HG03432 (cell line): ENCODE results near the gene AMMECR1L.

Experiments
- ATAC-seq: cut with Tn5 transposase; IDR thresholded peaks from one replicate; pipeline ENCODE4 v1.9.1; 2021; ENCODE audit warnings: mild to moderate bottlenecking, moderate library complexity; ENCODE audit not compliant: unreplicated experiment

The AMMECR1L gene

DNA sequence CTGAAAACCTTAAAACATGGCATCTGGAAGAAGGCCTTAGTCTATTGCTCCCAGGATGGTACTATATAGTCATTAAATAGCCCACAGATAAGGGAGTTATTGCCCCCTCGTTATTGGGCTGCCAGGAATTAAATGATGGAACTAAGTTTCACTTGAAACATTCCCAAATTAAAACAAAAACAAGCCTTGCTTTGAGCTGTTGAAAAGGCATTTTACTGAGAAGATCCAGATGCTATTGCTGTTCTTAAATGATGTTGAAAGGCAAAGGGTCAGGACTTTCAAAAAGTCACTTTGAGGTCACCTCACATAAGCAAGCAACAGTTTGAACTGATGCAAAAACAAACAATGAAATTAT is 2.0 kb upstream of the AMMECR1L start:
- ATAC-seq = no peak

DNA sequence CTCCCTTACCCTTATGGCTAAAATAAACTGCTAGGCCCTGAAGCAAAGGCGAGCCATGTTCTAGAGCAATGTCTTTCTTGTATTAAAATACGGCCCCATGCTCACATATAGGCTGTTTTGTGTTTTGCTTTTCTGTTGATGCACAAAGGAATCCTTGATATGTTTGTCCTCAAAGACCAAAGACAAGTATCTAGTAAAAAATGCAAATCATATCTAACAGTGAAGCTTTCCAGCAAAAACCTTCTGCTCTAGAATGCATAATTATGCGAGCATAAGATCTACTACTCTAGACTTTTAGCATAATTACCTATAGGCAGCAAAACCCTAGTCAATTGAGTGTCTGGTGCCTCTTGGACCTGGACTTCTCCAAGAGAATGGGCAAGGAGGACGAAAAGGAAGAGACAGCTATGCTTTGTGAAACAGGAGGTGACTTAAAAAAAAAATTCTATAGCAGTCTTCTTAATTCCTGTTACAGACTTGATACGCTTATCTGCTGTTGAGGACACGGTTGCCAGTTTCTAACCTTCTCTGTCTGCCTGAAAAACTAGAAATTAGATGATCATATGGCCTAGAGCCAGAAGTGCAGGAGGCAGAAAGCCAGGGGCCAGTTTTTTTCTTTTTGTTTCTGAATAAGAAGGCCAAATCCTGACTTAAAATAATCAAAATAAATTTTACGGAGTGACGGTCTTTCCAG is 1.5 kb upstream of the AMMECR1L start:
- ATAC-seq = no peak

DNA sequence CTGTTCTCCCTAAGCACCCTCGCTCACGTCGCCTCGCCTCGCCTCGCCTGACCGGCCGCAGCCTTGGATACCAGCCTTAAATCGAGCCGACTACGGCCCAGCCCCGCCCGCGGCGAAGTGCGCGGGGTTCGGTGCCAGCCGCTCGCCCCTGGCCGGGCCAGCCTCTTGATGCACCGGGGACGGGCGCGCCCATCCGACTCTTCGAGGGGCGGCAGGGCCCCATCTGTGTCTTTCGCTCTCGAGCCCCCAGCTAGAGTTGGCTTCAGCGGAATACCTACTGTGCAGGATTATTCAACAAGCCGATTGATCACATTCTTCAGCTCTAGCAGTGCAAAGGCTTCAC is 808 bp upstream of the AMMECR1L start:
- peak; percentile 34 for ATAC-seq

DNA sequence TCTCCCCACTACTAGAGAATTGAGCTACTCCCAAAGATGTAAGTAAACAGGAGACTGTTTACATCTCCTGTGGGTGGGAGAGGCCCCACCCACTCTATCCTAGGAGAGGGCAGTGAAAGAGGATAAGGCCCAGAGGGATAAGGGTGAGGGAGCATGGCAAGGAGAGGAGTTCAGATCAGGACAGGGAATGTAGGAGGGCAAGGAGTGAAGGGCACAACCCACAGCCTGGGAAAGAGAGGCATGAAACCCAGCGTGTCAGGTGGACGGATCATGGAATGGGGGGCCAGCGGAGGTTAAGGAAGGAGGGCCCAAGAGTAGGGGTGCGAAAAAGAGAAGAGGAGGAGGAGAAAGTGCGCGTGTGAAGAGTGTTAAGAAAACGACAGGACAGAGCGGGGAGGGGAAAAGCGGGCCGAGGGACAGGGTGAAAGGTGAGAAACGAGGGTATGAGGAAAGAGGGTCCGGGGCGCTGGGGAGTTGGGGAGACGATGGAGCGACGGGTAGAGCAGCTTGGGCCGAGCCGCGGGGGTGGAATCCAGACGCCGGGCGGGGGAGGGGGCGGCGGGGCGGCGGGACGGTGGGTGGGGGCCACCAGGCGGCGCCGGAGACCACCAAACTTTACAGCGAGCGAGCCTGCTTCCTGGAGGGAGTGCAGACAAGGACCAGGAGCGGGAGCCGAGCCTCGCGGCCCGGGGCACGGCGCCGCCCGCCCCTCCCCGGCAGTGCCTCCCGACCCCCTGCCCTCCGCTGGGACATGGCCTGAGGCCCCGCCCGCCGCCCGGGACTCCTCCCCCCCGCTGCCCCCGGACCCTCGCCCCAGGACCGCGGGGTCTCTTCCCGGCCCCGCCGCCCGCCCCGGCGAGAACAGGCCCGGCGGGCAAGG is 655 bp downstream of the AMMECR1L start:
- peak; percentile 27 for ATAC-seq

DNA sequence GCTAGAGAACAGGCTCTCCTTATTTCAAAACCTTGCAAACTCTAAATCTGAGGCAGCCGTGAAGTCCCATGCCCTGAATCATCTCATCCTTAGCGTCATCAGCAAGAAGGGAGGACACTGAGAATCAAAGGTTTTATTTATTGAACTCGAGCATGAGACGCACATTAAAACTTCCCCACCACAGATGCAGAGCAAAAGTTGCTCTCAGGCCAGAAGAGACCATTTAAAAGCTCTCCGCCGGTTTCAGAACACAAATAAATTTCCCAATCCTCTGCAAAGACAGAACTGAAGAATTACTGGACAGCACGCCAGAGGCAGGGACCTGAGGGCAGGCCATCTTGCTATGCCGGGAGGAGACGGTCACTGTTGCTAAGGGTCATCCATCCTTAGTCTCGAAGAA is 1.3 kb downstream of the AMMECR1L start:
- ATAC-seq = no peak

DNA sequence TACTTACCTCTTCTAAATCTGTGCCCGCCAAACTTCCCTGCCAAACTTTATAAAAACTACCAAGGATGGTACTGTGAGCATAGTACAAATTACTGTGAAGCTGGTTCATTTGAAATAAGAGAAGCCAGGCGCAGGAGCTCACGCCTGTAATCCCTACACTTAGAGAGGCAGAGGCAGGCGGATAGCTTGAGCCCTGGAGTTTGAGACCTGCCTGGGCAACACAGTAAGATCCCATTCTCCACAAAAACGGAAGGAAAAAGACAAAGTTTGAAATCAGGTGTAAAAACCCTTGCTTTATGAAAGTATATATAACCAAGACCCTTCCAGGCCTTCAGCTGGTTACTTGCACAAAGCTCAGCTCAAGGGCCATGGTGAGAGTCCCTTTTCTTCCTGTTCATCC is 5.9 kb downstream of the AMMECR1L start:
- no peak for ATAC-seq

DNA sequence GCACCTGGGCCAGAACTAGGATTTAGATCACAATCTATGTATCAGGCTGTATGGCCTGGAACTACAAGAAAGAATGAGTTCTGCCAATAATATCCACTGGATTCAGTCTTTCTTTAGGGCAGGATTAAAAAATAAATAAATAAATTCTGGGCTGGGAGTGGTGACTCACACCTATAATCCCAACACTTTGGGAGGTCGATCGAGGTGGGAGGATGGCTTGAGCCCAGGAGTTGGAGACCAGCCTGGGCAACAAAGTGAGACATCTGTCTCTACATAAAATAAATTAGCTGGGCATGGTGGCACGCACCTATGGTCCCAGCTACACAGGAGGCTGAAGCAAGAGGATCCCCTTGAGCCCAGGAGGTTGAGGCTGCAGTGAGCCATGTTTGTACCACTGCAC is 8.1 kb downstream of the AMMECR1L start:
- ATAC-seq = no peak

DNA sequence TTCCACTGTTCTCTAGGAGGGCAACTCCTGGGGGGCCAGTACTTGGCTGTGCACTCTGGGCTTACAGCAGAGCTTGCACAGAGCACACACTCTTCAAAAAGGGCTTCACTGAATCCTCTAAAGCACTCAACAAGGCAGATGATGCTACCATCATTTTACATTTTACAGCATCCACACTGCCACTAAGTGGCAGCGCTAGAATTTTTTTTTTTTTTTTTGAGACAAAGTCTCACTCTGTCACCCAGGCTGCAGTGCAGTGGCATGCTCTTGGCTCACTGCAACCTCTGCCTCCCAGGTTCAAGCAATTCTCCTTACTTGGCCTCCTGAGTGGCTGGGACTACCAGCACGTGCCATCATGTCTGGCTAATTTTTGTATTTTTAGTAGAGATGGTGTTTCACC is 8.6 kb downstream of the AMMECR1L start:
- no peak for ATAC-seq

DNA sequence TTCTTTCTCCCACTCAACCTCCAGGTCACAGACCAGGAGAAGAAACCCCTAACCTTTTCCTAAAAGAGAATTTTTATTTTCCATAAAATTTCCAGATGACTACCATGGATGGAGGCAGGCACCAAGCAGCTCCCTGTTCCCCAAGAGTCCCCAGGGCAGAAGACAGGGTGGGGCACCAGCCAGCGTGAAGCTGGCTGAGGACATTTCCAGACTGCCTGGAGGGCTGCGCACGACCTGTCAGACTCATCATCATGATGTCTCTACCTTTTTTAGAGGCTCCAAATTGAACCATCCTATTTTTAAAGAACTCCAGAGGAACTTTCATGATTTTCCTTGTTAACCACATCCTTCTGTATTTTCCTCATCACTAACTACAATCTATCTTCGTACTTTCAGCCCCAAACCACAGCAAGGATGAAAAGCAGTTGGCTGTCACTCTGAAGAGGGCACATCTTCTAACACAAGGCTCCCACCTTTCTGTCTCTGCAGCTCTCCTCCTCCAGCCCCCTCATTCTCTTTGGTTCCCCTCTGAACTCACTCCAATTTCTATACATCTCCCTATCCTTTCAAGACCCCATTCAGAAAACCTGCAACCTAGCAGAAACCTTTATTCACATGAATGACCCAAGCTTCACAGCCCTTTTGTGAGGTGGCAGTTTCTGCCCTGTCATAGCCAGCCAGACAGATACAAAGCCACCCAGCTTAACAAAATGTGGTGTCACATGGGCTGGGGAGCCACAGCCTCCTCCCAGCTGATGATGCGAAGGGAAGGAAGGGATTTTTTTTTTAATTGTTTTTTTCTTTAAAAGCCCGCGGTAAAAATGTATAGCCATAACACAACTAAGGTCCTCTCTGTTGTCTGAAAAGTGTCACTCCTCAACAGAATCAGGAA is 11.1 kb downstream of the AMMECR1L start:
- ATAC-seq = peak; percentile 71

DNA sequence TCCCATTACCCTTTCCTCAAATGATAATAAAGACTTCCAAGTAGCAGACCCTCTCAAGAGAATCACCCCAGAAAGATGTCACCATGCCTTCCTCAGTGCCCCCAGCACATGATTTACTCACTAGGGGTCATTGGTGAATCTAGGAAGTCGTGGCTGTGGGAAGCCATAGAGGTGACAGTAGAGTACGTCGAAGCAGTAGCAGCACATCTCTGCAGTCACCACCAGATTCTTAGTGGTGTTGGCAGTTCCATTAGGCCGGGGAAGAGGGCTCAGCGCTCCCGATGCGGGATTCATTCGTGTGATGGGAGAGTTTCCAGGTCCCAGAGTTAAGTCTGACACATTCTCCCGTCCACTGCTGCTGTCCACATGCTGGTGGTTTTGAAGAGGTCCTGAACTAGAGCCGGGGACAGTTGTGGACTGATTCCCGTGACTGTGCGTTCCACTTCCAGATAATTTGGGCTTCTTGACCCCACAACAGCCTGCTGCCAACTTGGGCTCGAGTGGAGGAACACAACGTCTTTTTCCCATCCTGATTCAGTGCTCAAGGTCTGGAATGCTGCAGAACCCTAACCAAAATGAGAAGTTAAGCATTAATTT is 12.0 kb downstream of the AMMECR1L start:
- no peak for ATAC-seq

DNA sequence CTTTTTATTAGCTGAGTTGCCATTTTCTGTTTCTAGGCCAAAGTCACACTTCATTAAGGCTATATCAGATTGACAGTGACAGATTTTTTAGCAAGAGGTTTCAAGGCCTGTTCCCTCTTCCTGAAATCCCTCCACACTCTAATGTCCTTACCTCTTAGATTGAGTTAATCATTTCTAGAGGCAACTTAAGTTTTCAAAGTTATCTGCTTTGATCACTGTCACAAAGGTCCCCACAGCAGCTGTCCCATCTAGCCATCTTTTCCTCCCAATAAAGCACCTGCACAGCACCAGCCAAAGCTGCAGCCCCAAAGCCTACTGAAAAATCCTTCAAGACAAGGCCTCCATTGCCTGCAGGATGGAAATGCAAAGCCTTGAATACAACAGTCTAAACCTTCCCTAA is 13.4 kb downstream of the AMMECR1L start:
- no peak for ATAC-seq

DNA sequence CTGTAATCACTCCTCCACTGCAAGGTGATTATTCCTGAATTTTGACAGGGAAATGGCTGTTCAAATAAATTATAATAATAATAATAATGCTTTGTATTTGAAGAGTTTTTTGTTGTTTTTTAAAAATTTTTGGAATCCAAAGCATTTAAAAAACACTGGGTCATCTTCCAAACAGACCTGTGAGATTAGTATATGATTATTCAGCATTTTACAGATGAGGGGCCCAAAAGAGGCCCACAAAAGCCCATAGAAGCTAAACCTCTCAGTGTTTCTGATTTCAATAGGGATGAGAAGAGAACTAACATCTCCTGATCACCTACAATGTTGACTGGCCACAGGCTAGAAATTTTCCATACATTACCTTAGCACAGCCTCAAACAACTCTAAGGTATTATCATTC is 19.8 kb downstream of the AMMECR1L start:
- no peak for ATAC-seq

DNA sequence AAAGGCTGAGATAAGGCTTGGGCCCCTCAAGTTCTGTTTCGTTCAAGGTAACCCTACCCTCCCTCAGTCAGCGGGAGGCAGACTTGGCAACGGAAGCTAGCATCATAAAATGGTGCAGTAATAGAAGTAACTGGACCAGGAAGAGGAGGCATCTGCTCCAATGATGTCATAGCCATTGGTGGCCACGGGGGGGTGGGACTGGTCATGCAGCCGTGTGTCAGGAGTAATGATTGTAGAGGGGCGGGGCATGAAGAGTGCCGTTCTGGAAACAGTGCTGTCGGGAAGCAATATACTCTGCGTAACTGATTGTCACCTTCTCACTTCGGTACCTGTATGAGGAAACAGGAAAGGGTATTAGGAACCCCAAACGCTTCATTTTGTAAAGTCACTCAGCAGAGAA is 20.9 kb downstream of the AMMECR1L start:
- no peak for ATAC-seq

DNA sequence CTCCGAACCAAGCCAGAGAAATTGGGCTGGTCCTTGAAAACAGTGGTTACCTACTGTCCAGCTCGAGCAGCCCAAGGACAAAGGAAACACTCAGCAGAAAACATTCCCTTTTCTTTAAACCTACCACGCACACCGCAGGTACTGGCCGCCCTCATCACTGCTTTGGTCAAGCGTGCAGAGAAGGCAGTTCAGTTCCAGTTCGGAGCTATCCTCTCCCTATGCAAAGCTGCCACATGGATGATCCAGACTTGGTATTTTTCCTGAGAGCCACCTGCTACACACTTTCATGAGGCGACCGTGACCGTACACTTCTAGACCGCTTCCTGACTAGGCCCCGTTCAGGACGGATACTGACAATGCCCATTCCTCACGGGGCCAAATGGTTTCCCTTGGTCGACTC is 23.5 kb downstream of the AMMECR1L start:
- no peak for ATAC-seq

DNA sequence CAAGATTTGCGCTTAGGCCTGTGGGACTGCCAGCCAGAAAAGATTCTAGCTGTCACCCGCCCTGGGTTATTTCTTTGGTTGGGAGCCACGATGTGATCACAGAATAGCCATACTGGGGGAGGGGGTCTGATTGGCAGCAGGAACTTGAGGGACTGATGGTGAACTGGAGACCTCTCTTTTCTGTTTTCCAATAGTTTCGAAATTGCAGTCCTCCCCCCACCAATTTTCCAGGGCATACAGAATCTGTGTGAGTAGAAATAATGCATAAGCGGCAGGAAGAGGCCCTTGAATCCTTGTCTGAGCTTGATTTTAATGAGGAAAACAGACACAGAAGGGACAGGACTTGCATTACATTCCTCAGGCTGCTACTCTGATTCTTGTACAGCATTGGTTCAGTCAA is 25.6 kb downstream of the AMMECR1L start:
- no peak for ATAC-seq

DNA sequence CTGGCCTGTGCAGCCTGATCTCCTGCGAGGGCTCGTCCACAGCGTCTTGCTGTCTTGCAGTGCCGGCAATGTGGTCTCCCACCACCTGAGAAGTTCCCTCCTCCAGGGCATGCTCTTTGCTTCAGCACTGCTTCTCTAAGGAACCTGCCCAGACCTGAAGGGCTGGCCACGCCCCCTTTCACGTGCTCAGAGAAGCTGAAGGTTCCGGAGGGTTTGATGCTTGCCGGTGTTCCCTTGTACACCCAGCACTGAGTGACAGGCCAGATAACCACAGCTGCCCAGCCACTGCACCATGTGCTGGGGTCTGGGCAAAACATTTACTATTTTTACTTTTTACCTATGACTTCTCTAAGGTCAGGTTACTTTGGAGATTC is 26.1 kb downstream of the AMMECR1L start:
- ATAC-seq = peak; percentile 19

DNA sequence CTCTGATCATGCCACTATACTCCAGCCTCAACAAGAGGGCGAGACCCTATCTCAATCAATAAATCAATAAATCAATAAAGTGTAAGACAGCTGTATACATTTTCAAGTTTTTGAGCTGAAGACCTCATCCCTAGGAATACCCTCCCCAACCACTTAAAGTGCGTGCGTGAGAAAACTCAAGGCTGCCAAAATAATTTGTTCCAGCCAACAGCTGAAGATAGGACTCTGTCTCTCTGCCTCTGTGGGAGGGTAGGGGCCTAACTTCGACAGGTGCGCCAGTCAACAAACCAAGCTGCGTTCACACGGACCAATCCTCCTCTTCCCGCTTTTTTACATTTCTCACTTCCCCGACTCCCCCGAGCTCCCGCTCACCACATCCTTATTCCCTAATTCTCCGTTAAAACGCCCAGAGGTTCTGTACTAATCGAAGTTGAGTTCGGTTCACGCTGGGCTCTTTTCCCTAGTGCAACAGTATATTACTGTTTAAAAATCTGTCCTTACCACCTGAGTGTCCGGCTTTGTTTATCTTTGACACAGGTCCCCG is 28.4 kb downstream of the AMMECR1L start:
- no peak for ATAC-seq

DNA sequence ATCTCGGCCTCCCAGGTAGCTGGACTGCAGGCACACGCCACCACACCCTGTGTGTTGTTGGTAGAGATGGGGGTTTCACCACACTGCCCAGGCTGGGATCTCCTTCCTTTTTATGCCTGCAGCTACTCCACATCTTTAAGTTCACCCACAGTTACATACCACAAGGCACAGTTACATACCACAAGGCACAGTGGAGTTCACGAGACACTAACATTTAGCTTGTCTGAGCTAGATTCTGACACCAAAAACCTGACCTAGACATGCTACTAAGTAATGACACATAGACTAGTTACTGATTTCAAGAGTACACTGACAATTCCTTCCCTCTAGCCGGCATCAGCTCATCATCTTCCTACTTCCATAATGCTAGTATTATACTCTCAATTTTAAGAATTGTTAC is 32.1 kb downstream of the AMMECR1L start:
- no peak for ATAC-seq

DNA sequence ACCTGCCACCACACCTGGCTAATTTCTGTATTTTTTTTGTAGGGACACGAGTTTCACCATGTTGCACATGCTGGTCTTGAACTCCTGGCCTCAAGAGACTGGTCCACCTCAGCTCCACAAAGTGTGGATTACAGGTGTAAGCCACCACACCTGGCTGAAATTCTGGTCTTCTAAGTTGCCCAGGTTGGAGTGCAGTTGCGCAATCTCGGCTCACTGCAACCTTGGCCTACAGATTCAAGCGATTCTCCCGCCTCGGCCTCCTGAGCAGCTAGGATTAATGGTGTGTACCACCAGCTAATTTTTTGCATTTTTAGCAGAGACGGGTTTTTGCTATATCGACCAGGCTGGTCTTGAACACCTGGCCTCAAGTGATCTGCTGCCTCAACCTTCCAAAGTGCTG is 33.4 kb downstream of the AMMECR1L start:
- ATAC-seq = no peak

DNA sequence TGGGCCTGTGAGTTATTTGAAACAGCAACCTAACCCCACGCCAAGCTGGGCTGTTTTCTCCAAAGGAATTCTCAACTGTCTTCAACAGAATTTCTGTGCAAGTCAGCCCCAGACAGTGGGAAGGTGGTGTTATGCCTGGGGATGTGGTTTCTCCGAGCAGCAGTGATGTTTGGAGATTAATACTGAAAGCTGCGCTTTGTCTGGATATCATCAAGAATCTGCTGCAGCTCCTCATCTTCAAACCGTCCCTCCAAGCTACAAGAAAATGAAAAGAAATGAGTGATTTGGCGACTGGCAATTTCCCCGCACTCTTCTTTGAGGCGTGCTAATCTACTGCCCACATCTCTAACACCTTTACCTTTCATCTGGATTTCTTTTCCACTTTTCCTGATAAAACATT is 37.8 kb downstream of the AMMECR1L start:
- no peak for ATAC-seq

DNA sequence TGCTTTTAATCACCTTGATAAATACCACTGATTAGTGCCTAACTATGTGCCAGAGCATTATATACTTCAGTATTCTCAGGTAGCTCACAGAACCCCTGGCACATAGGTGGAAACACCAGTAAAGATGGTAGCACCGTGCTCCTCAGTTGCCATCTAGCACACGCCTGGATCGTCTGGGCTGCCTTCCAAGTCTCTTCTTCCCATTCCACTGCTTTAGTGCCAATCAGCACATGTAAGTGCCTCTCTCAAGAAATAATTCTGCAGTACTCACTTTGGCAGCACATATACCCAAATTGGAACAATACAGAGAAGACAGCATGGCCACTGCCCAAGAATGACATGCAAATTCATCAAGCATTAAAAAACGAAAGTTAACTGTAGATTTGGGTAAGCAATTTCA is 40.8 kb downstream of the AMMECR1L start:
- no peak for ATAC-seq
